Activated CD4-positive, alpha-beta T cell treated with anti-CD3 and anti-CD28 coated beads, Interleukin-2, amount 50 U/mL, for 1 hour (primary cell): ENCODE measurements around the gene ERC2.

ENCODE experiments used
- DNase-seq: peaks from one replicate; pipeline ENCODE4 v3.0.0-alpha.2; 2020

The ERC2 gene

DNA sequence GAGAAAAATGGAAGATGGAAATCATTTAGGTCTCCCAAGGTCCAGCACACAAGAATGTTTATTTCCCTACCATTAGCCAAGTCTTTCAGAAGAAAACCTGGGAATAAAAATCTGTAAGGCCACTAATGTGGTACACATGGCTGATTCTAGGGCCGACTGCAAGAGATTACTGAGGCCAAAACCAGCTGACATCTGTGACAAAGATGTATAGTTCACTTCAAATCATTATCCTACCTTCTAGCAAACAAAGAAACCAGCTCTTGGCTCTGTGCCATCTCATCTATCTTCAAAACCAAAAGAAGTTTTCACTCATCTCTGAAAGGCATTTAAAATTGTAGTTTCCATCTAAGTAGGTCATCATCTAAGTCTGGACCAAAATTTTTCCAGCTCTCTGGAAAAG lies 43.9 kb downstream of the ERC2 start:
- no peak for DNase-seq

GRCh38 chr3:56423661-56424099 lies 44.6 kb downstream of the ERC2 start:
- DNase-seq = no peak

GRCh38 chr3:56422316-56422715 lies 46.0 kb downstream of the ERC2 start:
- DNase-seq = no peak

- DNase-seq = no peak
Observed at GRCh38 chr3:56421205-56421604, 47.1 kb downstream of the ERC2 start.

- DNase-seq = no peak
Observed at GRCh38 chr3:56415652-56416051, 52.6 kb downstream of the ERC2 start.

DNA sequence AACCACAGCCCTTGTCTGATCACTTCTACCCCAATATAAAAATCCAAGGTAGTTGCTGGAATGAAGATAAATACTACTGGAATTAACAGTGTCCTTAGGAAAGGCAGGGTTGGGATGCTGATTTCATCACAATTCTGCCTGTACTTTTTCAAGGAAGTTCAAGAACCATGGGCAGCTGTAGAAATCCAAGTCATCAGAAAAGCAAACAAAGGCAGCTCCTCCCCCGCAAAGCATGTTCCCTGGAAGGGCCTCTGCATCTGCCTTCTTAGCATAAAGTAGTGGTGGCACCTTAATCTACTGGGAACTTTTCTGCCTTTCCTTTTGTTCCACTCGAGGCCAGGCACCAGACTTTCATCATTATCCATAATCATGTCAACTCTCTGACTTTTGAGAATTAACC lies 54.4 kb downstream of the ERC2 start:
- no peak for DNase-seq

- no peak for DNase-seq
Observed at GRCh38 chr3:56411166-56411565, 57.1 kb downstream of the ERC2 start.

DNA sequence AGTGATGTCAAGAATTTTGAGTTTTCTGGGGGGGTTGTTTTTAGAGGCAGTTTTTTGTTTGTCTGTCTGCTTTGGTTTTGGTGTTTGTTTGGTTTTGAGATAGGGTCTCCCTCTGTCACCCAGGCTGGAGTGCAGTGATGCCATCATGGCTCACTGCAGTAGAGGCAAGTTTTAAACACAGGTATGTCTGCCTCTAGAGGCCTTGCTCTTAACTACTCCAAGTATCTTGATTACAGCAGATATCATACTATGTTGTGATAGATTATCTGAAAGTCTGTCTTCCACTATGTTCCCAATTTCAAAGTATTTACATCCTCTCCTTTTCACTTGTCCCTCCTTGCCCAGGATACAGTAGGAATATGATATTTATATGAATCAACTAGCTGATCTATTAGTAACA lies 57.7 kb downstream of the ERC2 start:
- no peak for DNase-seq

GRCh38 chr3:56409790-56410189 lies 58.5 kb downstream of the ERC2 start:
- no peak for DNase-seq

- no peak for DNase-seq
Observed at GRCh38 chr3:56408761-56409196, 59.5 kb downstream of the ERC2 start.

DNA sequence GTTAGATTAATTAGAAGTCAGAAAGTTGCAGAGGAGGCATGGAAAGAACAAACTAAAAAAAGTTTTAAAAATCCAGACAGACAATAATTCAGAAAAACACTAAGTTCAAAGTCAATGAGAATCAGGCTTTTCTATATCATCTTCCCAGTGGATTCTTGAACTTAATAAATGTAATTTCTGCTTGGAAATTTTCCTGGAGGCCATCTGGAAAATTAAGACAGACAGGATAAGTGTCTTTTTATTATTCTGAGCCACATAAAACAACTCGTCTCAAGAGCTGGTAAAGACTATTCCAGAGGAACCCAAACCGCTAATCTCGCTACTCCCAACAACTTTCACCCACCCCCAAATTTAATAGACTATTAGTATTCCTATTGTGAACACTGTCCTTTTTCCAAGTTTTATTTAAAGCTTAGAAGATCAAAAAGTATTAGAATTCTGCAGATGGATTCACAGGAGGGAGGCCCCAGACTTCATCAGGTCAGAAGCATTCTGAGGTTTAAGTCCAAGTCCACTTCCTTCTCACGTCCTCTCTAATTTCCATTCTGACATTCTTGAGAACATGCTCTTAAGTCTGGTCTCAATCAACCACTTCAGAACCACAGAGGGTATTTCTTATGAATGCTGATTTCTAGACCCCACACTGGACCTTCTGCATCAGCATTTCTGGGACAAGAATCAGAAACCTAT lies 61.3 kb downstream of the ERC2 start:
- no peak for DNase-seq

DNA sequence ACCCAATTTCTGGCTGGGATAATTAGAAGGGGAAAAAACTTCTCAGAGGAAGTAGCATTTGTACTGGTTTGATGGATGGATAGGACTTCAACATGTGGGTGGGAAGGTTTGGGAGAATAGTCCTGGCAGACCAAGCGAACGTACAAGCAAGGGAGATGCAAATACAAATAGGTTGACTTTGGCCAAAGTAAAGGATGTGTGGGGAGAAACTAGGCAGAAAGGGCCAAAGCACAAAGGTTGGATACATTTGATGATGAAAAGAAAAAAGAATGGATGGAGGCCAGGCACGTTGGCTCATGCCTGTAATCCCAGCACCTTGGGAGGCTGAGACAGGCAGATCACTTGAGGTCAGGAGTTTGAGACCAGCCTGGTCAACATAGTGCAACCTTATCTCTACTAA lies 63.4 kb downstream of the ERC2 start:
- DNase-seq = no peak

DNA sequence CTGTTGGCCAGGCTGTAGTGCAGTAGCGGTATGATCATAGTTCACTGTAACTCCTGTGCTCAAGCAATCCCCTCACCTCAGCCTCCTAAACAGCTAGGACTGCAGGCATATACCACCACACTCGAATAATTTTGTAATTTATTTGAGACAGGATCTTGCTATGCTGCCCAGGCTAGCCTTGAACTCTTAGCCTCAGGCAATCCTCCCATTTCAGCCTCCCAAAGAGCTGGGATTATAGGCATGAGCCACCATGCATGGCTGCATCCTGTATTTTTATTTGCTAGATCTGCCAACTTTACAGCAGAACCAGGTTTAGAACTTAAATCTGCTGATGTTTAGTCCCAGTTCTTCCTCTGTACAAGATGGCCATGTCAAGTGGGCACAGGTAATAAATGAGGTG lies 69.6 kb downstream of the ERC2 start:
- DNase-seq = no peak

GRCh38 chr3:56397798-56398197 lies 70.5 kb downstream of the ERC2 start:
- DNase-seq = no peak

GRCh38 chr3:56389183-56389830 lies 79.0 kb downstream of the ERC2 start:
- no peak for DNase-seq

DNA sequence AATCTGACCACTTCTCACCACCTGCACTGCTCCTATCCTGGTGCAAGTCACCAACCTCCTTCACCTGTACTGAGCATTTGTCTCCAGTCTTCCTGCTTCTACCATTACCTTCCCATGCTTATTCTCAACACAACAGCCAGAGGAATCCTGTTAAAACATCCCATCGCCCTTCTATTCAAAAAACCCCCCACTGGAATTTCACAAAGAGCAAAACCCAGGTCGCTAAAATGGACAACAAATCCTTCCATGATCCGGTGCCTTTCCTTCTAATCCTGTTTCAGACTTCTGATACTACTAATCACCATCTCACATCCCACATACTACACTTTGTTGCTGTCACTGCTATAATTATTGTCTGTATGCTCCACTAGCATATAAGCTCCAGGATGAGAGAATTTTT lies 85.2 kb downstream of the ERC2 start:
- no peak for DNase-seq

GRCh38 chr3:56379723-56380287 lies 88.5 kb downstream of the ERC2 start:
- no peak for DNase-seq

DNA sequence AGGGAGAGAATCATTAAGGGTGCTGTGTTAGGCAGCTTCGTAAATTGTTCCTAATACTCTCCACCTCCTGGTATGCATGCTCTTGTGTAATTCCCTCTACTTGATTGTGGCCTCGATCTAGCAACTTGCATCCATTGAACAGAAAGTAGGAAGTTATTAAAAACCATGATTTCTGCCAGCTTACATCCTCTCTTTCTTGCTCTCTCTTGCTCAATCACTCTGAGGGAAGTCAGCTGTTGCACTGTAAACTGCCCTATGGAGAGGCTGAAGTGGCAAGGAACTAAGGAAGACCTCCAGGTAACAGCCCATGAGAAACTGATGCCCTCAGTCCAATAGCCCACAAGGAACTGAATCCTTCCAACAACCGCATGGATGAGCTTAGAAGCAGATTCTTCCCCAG lies 92.6 kb downstream of the ERC2 start:
- DNase-seq = no peak

DNA sequence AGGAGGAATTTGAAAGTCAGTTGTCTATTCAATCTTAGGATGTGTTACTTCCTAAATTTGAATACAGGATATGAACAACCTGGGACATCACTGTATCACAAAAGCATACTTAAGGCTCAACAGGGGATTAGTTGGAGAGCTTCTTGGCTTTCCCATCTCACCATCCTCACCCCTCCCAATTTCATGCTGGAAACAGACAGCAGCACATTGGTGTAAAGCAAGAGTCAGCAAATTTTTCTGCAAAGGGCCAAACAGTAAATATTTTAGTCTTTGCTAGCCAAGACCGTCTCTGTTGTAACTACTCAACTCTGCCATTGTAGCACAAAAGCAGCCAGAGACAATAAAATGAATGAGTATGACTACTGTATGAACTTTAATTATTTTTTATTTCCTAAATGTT lies 94.9 kb downstream of the ERC2 start:
- DNase-seq = no peak

GRCh38 chr3:56370991-56371775 lies 97.1 kb downstream of the ERC2 start:
- DNase-seq = no peak

DNA sequence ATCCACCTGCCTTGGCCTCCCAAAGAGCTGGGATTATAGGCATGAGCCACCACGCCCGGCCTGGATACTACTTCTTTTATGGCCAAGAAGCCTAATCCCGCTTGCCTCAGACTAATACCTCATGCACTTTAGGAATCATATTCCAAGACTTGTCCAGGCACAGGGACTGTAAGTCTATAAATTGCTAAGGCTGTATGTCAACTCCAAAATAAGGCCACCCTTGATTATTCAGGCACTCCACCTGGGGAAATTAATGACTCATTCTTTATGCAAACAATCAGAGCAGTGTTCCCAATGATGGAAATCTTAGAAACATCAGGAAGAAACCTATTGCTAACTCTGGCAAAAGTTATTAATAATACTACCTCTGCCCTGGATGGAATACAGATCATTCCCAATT lies 98.4 kb downstream of the ERC2 start:
- no peak for DNase-seq

DNA sequence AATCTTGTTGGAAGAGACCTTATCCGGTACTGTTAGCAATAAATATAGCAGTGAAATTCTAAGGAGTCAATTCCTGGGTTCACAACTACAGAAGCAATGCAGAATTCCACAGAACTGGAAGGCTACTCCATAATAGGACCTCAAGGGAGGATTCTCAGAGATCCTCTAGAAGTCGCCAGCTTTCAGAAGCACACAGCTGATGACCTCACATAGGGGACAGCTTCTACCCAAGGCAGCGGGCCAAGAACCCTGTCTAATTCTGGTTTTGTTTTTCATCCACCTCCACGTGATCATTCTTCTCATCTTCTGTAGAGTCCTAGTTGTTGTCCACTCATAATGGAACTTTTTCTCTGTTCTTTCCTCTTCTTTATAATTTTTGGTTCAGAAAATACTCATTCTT lies 99.4 kb downstream of the ERC2 start:
- DNase-seq = no peak

- DNase-seq = no peak
Observed at GRCh38 chr3:56366641-56367162, 101.6 kb downstream of the ERC2 start.
